ENCODE results near the gene PIK3CD. TPM values are rescaled to one million over a fixed set of nuclear protein-coding genes. Genes with fewer than 3 reads are reported as not detected.

The PIK3CD gene
- polyA plus RNA-seq, 1 of the 3 experiments (the other 2 are of a cell fraction), result 6.0 TPM

GRCh38 chr1:9628541-9629444 is 22.7 kb upstream of the PIK3CD start:
- no peak overlapping the region for H3K27ac ChIP-seq (ENCODE audit: low read depth in 2 of 2, low read length in 1 of 2)
- H3K4me1 ChIP-seq (ENCODE audit: control insufficient read depth in 1 of 2, insufficient read depth in 2 of 2, low read depth in 1 of 2, low read length in 1 of 2), result no peaks in the 10 kb centered on the region; a peak in 1 of 4 replicates
- H3K9ac ChIP-seq, result no peak overlapping the region
- H3K36me3 ChIP-seq (replicated peaks in 1 of 2; ENCODE audit: control insufficient read depth in 1 of 2, insufficient read depth in 2 of 2, low read length in 1 of 2), result no peaks in the 10 kb centered on the region
- no peak overlapping the region for H3K4me3 ChIP-seq (ENCODE audit: low read depth in 2 of 2, low read length in 1 of 2)
- H4K20me1 ChIP-seq (ENCODE audit: insufficient read depth), result no peaks in the 10 kb centered on the region
- no peak for DNase-seq
- no peaks in the 10 kb centered on the region for H3F3A ChIP-seq (replicated peaks; ENCODE audit: insufficient read depth)
- ChIA-PET POLR2A (no interaction called here), CTCF (interaction anchor here (0.9 to 4.2 kb wide), 9 partner anchors 13 to 246 kb away, joined by 3 to 74 read pairs (median 6); no protein-coding TSS in a partner anchor)
- WGBS (ENCODE audit: low lambda C conversion rate), result 94% methylated on average over 12 of the region's 23 CpGs
- no peak overlapping the region for H2AFZ ChIP-seq (ENCODE audit: low read depth)
- no peaks in the 10 kb centered on the region for H3K79me2 ChIP-seq (ENCODE audit: insufficient read depth)
- no peak for TF ChIP-seq ZBTB33 (IDR thresholded peaks at IDR 0.05; ENCODE audit: borderline replicate concordance, low read depth)
- no peak for TF ChIP-seq RAD21 (IDR thresholded peaks at IDR 0.05; ENCODE audit: low read length)
- TF ChIP-seq NRF1 (IDR thresholded peaks at IDR 0.05; ENCODE audit: low read depth, low read length), result no peak
- TF ChIP-seq RFX5 (IDR thresholded peaks at IDR 0.05; ENCODE audit: low read length), result no peak
- no peak for TF ChIP-seq EZH2phosphoT487 (IDR thresholded peaks at IDR 0.05; ENCODE audit: borderline replicate concordance, low read depth)
- TF ChIP-seq EP300 (IDR thresholded peaks at IDR 0.05; ENCODE audit: borderline replicate concordance in 1 of 2, low read depth in 1 of 2, low read length in 1 of 2), result no peak
- TF ChIP-seq IRF3 (IDR thresholded peaks at IDR 0.05; ENCODE audit: low read depth, low read length), result no peak
- no peak for TF ChIP-seq SMC3 (IDR thresholded peaks at IDR 0.05; ENCODE audit: low read depth, low read length)
- TF ChIP-seq GABPA (IDR thresholded peaks at IDR 0.05; ENCODE audit: low read depth), result no peak
- TF ChIP-seq FOXJ3 (CRISPR knock-in tag; IDR thresholded peaks at IDR 0.05), result no peak
- no peak for TF ChIP-seq YY1 (IDR thresholded peaks at IDR 0.05; ENCODE audit: low read depth)
- no peak for TF ChIP-seq NFIC (IDR thresholded peaks at IDR 0.05; ENCODE audit: borderline replicate concordance)
- no peak overlapping the region for H3K4me2 ChIP-seq
- no peaks in the 10 kb centered on the region for H3K27me3 ChIP-seq (ENCODE audit: insufficient read depth)
- no peaks in the 10 kb centered on the region for H3K9me3 ChIP-seq
- no peaks in the 10 kb centered on the region for H3K9me2 ChIP-seq

Data from SK-N-SH (cell line).